Calu3 (cell line): Measurements from ENCODE around the gene TBL1XR1. TPM values are rescaled to one million over a fixed set of nuclear protein-coding genes. Genes with fewer than 3 reads are reported as not detected.

Experiments used
- BruUV-seq: library from RNA; stranded (reverse); fragments of 400-500 nt; replicated peaks from 2 replicates; lab custom pipeline; 2021; lab: Mats Ljungman, UMichigan
- CTCF ChIA-PET: fragments of 300-600 bp; sonication (Branson Sonifier 250); formaldehyde crosslinking; loops from one replicate; lab custom pipeline; 2022; ENCODE audit warnings: antibody characterized with exemption; lab: Charles Lee
- DNase-seq: peaks from one replicate; pipeline ENCODE4 v3.0.0; 2022
- H3K27ac Mint-ChIP-seq: one replicate; pipeline ENCODE4 v1.8.0; 2022; ENCODE audit warnings: mixed read lengths; ENCODE audit not compliant: unreplicated experiment
- H3K27me3 Mint-ChIP-seq: one replicate; pipeline ENCODE4 v1.8.0; 2022; ENCODE audit warnings: mixed read lengths; ENCODE audit not compliant: unreplicated experiment
- H3K36me3 Mint-ChIP-seq: one replicate; pipeline ENCODE4 v1.8.0; 2022; ENCODE audit warnings: mild to moderate bottlenecking, moderate library complexity, mixed read lengths; ENCODE audit not compliant: insufficient read depth, unreplicated experiment
- H3K4me1 Mint-ChIP-seq: one replicate; pipeline ENCODE4 v1.8.0; 2022; ENCODE audit warnings: mild to moderate bottlenecking, low read depth, mixed read lengths; ENCODE audit not compliant: unreplicated experiment
- H3K4me3 Mint-ChIP-seq: one replicate; pipeline ENCODE4 v1.8.0; 2022; ENCODE audit warnings: mild to moderate bottlenecking, low read depth, moderate library complexity, mixed read lengths; ENCODE audit not compliant: unreplicated experiment
- H3K9me3 Mint-ChIP-seq: one replicate; pipeline ENCODE4 v1.8.0; 2022; ENCODE audit warnings: low read depth, mixed read lengths; ENCODE audit not compliant: unreplicated experiment
- CTCF ChIP-seq: fragments of 200-600 bp; IDR thresholded peaks from one replicate; pipeline ENCODE4 v1.8.0; 2022; ENCODE audit warnings: antibody characterized with exemption; ENCODE audit not compliant: unreplicated experiment
- intact Hi-C: fragments of 100-400 bp; cut with micrococcal nuclease; formaldehyde crosslinking; loops from one replicate; pipeline ENCODE4 v1.10.0; 2022; ENCODE audit not compliant: unreplicated experiment
- total RNA-seq: library from RNA; stranded (reverse); gene quantifications from 2 replicates; pipeline ENCODE4 v1.2.3, GENCODE V29; 2022

Gene TBL1XR1
- total RNA-seq, 1 experiment from 2014 or later, result 206 TPM

GRCh38 chr3:177201700-177202397, 4.6 kb upstream of the TBL1XR1 start:
- intact Hi-C loops, result no loop called here
- CTCF ChIA-PET, result no interaction called here
- Mint-ChIP-seq H3K4me1 (peaks cover 18% of the 10 kb centered on the region), H3K36me3 (peaks cover 21% of the 10 kb centered on the region), H3K4me3 (no peak overlapping the region), H3K27ac (no peak overlapping the region), H3K9me3 (no peaks in the 10 kb centered on the region), H3K27me3 (no peaks in the 10 kb centered on the region)
- DNase-seq, result no peak
- no TSS peak for BruUV-seq
- no peak for TF ChIP-seq CTCF

GRCh38 chr3:177199206-177199760, 2.0 kb upstream of the TBL1XR1 start:
- peak overlapping the region; percentile 34 for H3K27ac Mint-ChIP-seq
- intact Hi-C loops, result loop anchor here (2.0 to 10.0 kb wide), 5 partner anchors 102 to 1126 kb away; no protein-coding TSS in a partner anchor
- H3K36me3 Mint-ChIP-seq, result peaks cover 43% of the 10 kb centered on the region
- no peak for TF ChIP-seq CTCF
- BruUV-seq, result no TSS peak
- peaks cover 22% of the 10 kb centered on the region for H3K4me1 Mint-ChIP-seq
- no peaks in the 10 kb centered on the region for H3K9me3 Mint-ChIP-seq
- CTCF ChIA-PET, result interaction anchor here (0.6 to 1.4 kb wide), 5 partner anchors 61 to 168 kb away, joined by 3 to 10 read pairs (median 3); no protein-coding TSS in a partner anchor
- DNase-seq, result no peak
- H3K4me3 Mint-ChIP-seq, result peak overlapping the region; percentile 70
- H3K27me3 Mint-ChIP-seq, result no peaks in the 10 kb centered on the region

GRCh38 chr3:177197727-177198460, 612 bp upstream of the TBL1XR1 start:
- Mint-ChIP-seq H3K27me3 (no peaks in the 10 kb centered on the region), H3K4me3 (peak overlapping the region; percentile 70), H3K27ac (peak overlapping the region; percentile 71), H3K9me3 (no peaks in the 10 kb centered on the region), H3K4me1 (peaks cover 32% of the 10 kb centered on the region), H3K36me3 (peaks cover 54% of the 10 kb centered on the region)
- DNase-seq, result no peak
- intact Hi-C loops, result loop anchor here (1.0 to 10.0 kb wide), 7 partner anchors 103 to 1127 kb away; no protein-coding TSS in a partner anchor
- TSS peak; percentile 78 for BruUV-seq
- CTCF ChIA-PET, result interaction anchor here (0.6 to 1.5 kb wide), 10 partner anchors 47 to 421 kb away, joined by 3 to 10 read pairs (median 4); no protein-coding TSS in a partner anchor
- no peak for TF ChIP-seq CTCF

GRCh38 chr3:177196456-177197040, 734 bp downstream of the TBL1XR1 start:
- peak overlapping the region; percentile 71 for H3K27ac Mint-ChIP-seq

More at GRCh38 chr3:177196456-177197040, 734 bp downstream of the TBL1XR1 start:
- no peak for TF ChIP-seq CTCF
- Mint-ChIP-seq H3K36me3 (peaks cover 61% of the 10 kb centered on the region), H3K4me1 (peaks cover 36% of the 10 kb centered on the region), H3K9me3 (no peaks in the 10 kb centered on the region), H3K27me3 (no peaks in the 10 kb centered on the region), H3K4me3 (peak overlapping the region; percentile 70)
- peak; percentile 32 for DNase-seq
- intact Hi-C loops, result loop anchor here (5.0 to 10.0 kb wide), 4 partner anchors 326 to 1128 kb away; no protein-coding TSS in a partner anchor
- CTCF ChIA-PET, result interaction anchor here (1.1 to 1.4 kb wide), 4 partner anchors 146 to 164 kb away, joined by 4 to 10 read pairs (median 8); no protein-coding TSS in a partner anchor
- BruUV-seq, result no TSS peak
